Measurements from ENCODE around the gene ACAN. TPM values are rescaled to one million over a fixed set of nuclear protein-coding genes. Genes with fewer than 3 reads are reported as not detected.
"Not testable (repeated sequence)": the region's sequence is repeated elsewhere in the genome, so short reads cannot be mapped to it uniquely, and the experiment has no call there.

ACAN gene
- total and polyA plus RNA-seq, 5 experiments from 2014 or later, result 0.05 TPM; not detected in 4

DNA sequence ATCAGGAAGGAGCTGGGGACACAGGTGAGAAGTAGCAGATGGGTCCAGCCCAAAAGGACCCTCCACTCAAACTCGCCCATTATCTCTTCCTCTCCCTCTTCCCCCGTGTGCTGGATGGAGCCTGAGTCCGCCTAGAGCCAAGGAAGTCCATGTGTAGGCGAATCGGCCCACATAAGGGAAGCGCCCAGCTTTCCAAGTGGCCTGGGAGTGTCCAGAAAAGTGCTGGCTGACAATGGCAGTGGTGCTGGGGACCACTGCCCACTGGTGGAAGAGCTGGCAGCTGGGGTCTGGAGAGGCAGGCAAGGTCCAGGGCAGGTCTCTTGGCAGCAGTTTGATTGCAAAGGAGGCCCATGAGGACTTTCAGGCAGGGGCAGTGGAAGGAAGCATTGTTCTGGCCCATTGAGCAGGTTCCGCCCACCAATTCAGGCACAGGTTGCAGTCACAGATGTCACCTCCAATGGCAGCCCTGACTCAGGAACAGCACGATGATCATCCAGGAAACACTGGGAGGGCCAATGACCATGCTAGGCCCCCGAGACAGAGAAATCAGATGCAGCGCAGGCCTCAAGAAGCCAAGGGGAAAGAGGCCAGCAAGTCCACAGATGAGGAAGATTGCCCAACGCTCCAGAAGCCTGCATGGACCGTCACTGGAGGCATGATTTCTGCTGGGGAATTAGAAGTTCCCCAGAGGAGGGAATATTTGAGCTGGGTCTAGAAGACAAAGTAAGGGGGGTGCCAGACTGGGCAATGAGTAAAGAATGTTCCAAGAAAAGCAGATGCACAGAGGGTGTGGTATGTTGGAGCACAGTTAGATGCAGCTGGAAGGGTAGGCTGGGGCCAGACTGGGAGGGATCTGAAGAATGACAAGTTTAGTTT lies 107.0 kb downstream of the ACAN start:
- Mint-ChIP-seq H3K4me3 (peak overlapping the region in 7 of 10 donors; percentile 23 to 100 (median 61)), H3K27me3 (no peaks in the 10 kb centered on the region), H3K27ac (peak overlapping the region; percentile 75 to 92 (median 88)), H3K36me3 (peaks cover 0 to 7% (median 1%) of the 10 kb centered on the region in 3 donors), H3K4me1 (peaks cover 24 to 63% (median 45%) of the 10 kb centered on the region in 4 donors), H3K9me3 (no peaks in the 10 kb centered on the region)
- ATAC-seq (no peak), DNase-seq (no peak)
- POLR2A ChIA-PET, result interaction anchor here (0.6 kb wide), 1 partner anchor 10 kb away, joined by 6 read pairs; no protein-coding TSS in a partner anchor

GRCh38 chr15:88911766-88912118 lies 108.5 kb downstream of the ACAN start:
- H3K27ac Mint-ChIP-seq, result peak overlapping the region; percentile 75 to 93 (median 89)
- POLR2A ChIA-PET, result interaction anchor here (0.9 to 3.4 kb wide), 2 partner anchors 9 to 104 kb away, joined by 3 to 17 read pairs; no protein-coding TSS in a partner anchor

DNA sequence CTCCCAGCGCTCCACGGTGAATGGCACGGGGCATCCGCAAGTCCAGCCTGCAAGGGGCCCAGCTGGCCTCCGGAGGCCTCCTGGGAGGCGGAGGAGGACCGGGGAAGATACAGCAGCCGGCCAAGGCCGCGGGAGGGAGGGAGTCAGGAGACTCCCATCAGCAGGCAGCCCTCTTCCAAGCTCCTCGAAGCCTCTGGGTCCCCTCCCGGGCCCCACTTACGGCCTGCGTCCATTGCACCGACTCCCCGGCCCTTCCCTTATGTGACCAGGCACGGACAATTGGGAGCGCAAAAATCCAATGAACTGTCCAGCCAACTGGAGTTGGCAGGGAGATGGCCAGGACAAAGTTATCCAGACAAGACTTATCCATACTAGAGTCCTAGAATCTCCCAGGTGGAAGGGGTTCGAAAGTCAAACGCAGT lies 109.3 kb downstream of the ACAN start:
- Mint-ChIP-seq H3K27ac (peak overlapping the region; percentile 75 to 96 (median 91)), H3K4me1 (peaks cover 23 to 52% (median 40%) of the 10 kb centered on the region in 4 donors), H3K9me3 (no peaks in the 10 kb centered on the region), H3K27me3 (peaks cover 0 to 1% (median 0%) of the 10 kb centered on the region in 5 donors), H3K36me3 (peaks cover 0 to 7% (median 0%) of the 10 kb centered on the region in 3 donors), H3K4me3 (peak overlapping the region; percentile 88 to 100 (median 94))
- POLR2A ChIA-PET, result interaction anchor here (0.6 to 3.4 kb wide), 4 partner anchors 10 to 274 kb away, joined by 3 to 17 read pairs (median 4); partner anchors contain the start of gene ISG20
- DNase-seq (no peak), ATAC-seq (no peak)

More at GRCh38 chr15:88911766-88912118, 108.5 kb downstream of the ACAN start:
- peak overlapping the region; percentile 88 to 100 (median 94) for H3K4me3 Mint-ChIP-seq
- H3K4me1 Mint-ChIP-seq, result peaks cover 23 to 52% (median 40%) of the 10 kb centered on the region in 4 donors
- DNase-seq (no peak), ATAC-seq (no peak)
- no peaks in the 10 kb centered on the region for H3K9me3 Mint-ChIP-seq
- peaks cover 0 to 7% (median 1%) of the 10 kb centered on the region in 3 donors for H3K36me3 Mint-ChIP-seq
- H3K27me3 Mint-ChIP-seq, result peaks cover 0 to 1% (median 0%) of the 10 kb centered on the region in 5 donors

DNA sequence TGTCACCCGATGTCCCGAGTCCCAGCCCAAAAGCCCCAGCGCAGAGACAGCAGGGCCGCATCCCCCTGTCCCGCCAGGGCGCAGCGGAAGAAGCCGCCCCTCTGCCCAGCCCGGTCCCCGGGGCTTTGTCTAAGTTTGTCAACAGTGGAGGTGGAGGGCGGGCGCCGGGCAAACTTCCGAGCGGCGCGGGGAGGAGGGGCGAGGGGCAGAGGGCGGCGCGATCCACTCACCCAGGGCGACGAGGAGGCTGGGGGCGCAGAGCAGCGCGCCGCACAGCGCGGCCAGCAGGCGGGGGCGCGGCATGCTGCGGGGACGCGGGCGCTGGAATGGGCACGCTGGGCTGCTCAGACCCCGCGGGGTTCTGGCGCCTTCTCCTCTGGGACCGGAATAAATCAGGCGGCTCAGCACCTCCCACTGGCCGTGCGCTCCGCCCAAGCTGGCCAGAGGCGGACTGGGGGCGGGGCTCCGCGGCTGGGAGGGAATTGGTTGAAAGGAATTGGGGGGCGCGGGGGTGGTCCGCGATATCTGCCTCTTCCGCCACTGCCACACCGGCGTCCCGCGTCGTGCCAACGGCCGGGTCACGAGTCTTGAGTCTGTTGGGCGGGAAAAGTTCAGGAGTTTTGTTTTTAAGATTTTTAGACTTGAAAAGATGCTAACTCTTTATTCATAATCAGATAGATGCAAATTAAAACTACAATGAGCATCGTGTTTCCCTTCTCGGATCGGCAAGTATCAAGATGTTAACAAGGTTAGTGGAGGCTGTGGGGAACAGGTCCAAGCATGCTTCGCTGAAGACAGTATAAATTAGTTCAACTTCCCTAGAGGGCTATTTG lies 110.0 kb downstream of the ACAN start, which contains the start of gene MFGE8:
MFGE8 (minus strand) TSS at position 363 of the 833 bp plus-strand sequence; CDS start at position 303, 60 bp downstream.
- POLR2A ChIA-PET, result interaction anchor here (0.9 to 3.4 kb wide), 3 partner anchors 9 to 17 kb away, joined by 3 to 17 read pairs (median 6); no protein-coding TSS in a partner anchor
- H3K27ac Mint-ChIP-seq, result peak within 1 kb of the TSS; percentile 82 to 96 (median 92)
- ATAC-seq (peak; percentile 92 to 94), DNase-seq (peak; percentile 59 to 86 (median 70))
- peak within 1 kb of the TSS; percentile 88 to 100 (median 94) for H3K4me3 Mint-ChIP-seq
- H3K9me3 Mint-ChIP-seq, result no peaks in the 10 kb centered on the region
- peaks cover 0 to 1% (median 0%) of the 10 kb centered on the region in 5 donors for H3K27me3 Mint-ChIP-seq
- peaks cover 19 to 47% (median 38%) of the 10 kb centered on the region in 4 donors for H3K4me1 Mint-ChIP-seq
- H3K36me3 Mint-ChIP-seq, result peaks cover 0 to 4% (median 0%) of the 10 kb centered on the region in 3 donors

GRCh38 chr15:88913850-88914169 lies 110.6 kb downstream of the ACAN start:
- H3K36me3 Mint-ChIP-seq, result peaks cover 0 to 3% (median 0%) of the 10 kb centered on the region in 3 donors
- ATAC-seq (no peak), DNase-seq (no peak)
- peak overlapping the region; percentile 51 to 96 (median 92) for H3K27ac Mint-ChIP-seq
- peaks cover 0 to 2% (median 0%) of the 10 kb centered on the region in 5 donors for H3K27me3 Mint-ChIP-seq
- peaks cover 18 to 41% (median 35%) of the 10 kb centered on the region in 4 donors for H3K4me1 Mint-ChIP-seq
- H3K9me3 Mint-ChIP-seq, result no peaks in the 10 kb centered on the region
- POLR2A ChIA-PET, result interaction anchor here (0.9 to 3.4 kb wide), 4 partner anchors 9 to 17 kb away, joined by 3 to 17 read pairs (median 7); no protein-coding TSS in a partner anchor
- H3K4me3 Mint-ChIP-seq, result peak overlapping the region; percentile 88 to 100 (median 94)

- no peak for ATAC-seq
- H3K27me3 Mint-ChIP-seq, result peaks cover 0 to 4% (median 3%) of the 10 kb centered on the region in 5 donors
- H3K4me3 Mint-ChIP-seq, result no peak overlapping the region
- no peak for DNase-seq
- H3K4me1 Mint-ChIP-seq, result peaks cover 13 to 27% (median 26%) of the 10 kb centered on the region in 4 donors
- H3K36me3 Mint-ChIP-seq, result no peaks in the 10 kb centered on the region
- peak overlapping the region in 1 of 10 donors; percentile 87 for H3K27ac Mint-ChIP-seq
- POLR2A ChIA-PET, result interaction anchor here (2.0 kb wide), 1 partner anchor 10 kb away, joined by 8 read pairs; no protein-coding TSS in a partner anchor
- no peaks in the 10 kb centered on the region for H3K9me3 Mint-ChIP-seq
Observed at GRCh38 chr15:88915354-88915753, 112.1 kb downstream of the ACAN start.

- POLR2A ChIA-PET, result interaction anchor here (0.7 kb wide), 1 partner anchor 76 kb away, joined by 3 read pairs; no protein-coding TSS in a partner anchor
- Mint-ChIP-seq H3K27me3 (peaks cover 0 to 8% (median 4%) of the 10 kb centered on the region in 5 donors), H3K36me3 (no peaks in the 10 kb centered on the region), H3K4me3 (no peak overlapping the region), H3K4me1 (peaks cover 4 to 6% (median 6%) of the 10 kb centered on the region in 4 donors), H3K27ac (no peak overlapping the region), H3K9me3 (no peaks in the 10 kb centered on the region)
- ATAC-seq (no peak), DNase-seq (no peak)
Observed at GRCh38 chr15:88917760-88918159, 114.5 kb downstream of the ACAN start.

- DNase-seq, result no peak
- no peaks in the 10 kb centered on the region for H3K36me3 Mint-ChIP-seq
- peaks cover under 1% of the 10 kb centered on the region in 4 donors for H3K4me1 Mint-ChIP-seq
- H3K27ac Mint-ChIP-seq, result no peak overlapping the region
- POLR2A ChIA-PET, result no interaction called here
- H3K27me3 Mint-ChIP-seq, result peaks cover 0 to 9% (median 4%) of the 10 kb centered on the region in 5 donors
- H3K4me3 Mint-ChIP-seq, result no peak overlapping the region
- no peak for ATAC-seq
- H3K9me3 Mint-ChIP-seq, result no peaks in the 10 kb centered on the region
Observed at GRCh38 chr15:88918738-88919137, 115.5 kb downstream of the ACAN start.

GRCh38 chr15:88920186-88920891 lies 117.1 kb downstream of the ACAN start:
- no peaks in the 10 kb centered on the region for H3K36me3 Mint-ChIP-seq
- H3K4me3 Mint-ChIP-seq, result no peak overlapping the region
- peaks cover 0 to 10% (median 4%) of the 10 kb centered on the region in 5 donors for H3K27me3 Mint-ChIP-seq
- no peaks in the 10 kb centered on the region for H3K4me1 Mint-ChIP-seq
- no peaks in the 10 kb centered on the region for H3K9me3 Mint-ChIP-seq
- no peak overlapping the region for H3K27ac Mint-ChIP-seq
- ATAC-seq (no peak), DNase-seq (no peak)
- POLR2A ChIA-PET, result no interaction called here

- peaks cover 0 to 10% (median 4%) of the 10 kb centered on the region in 5 donors for H3K27me3 Mint-ChIP-seq
- H3K9me3 Mint-ChIP-seq, H3K36me3 Mint-ChIP-seq, ATAC-seq, H3K4me1 Mint-ChIP-seq, H3K27ac Mint-ChIP-seq, DNase-seq, H3K4me3 Mint-ChIP-seq, POLR2A ChIA-PET: not testable (repeated sequence)
Observed at GRCh38 chr15:88920892-88921435, 117.7 kb downstream of the ACAN start.

Data from naive thymus-derived CD8-positive, alpha-beta T cell (primary cell).